Neural cell (in vitro differentiated cells): ENCODE results near the gene CFAP100.

ENCODE experiments used
- EP300 ChIP-seq: fragments of 450-650 bp; conservative IDR thresholded peaks from 2 replicates; pipeline ENCODE4 v1.6.1; 2014; ENCODE audit warnings: antibody characterized with exemption, mild to moderate bottlenecking, moderate library complexity; ENCODE audit not compliant: poor library complexity, severe bottlenecking
- MXI1 ChIP-seq: fragments of 450-650 bp; conservative IDR thresholded peaks from 2 replicates; pipeline ENCODE4 v1.6.1; 2014; ENCODE audit warnings: antibody characterized with exemption, mild to moderate bottlenecking; ENCODE audit not compliant: poor library complexity, severe bottlenecking
- TF ChIP-seq, protein P1 (sequence below): fragments of 450-650 bp; IDR thresholded peaks from 2 replicates; pipeline ENCODE4 v1.5.1; 2014; ENCODE audit warnings: antibody characterized with exemption, mild to moderate bottlenecking, moderate library complexity; ENCODE audit not compliant: poor library complexity, severe bottlenecking

DNA sequence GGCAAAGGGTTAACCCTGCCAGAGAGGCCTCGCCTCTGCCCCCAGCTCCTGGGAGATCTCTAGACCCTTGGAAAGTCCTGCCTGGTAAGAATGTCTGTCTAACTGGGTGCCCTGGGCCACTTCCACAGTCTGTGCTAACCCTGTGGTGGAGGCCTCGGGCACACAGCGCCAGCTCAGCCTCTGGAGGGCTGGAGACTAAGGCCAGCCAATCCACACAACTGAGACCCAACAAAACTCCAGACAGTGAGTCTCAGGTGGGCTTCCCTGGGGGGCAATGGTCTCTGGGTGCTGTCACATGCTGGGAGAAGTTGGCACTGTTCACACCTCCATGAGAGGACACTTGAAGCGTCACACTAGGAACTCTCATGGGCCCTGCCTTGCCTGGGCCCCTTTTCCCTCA is 61.5 kb downstream of the CFAP100 start:
- TF ChIP-seq EP300 (no peak), MXI1 (no peak)
- TF ChIP-seq, protein P1, sequence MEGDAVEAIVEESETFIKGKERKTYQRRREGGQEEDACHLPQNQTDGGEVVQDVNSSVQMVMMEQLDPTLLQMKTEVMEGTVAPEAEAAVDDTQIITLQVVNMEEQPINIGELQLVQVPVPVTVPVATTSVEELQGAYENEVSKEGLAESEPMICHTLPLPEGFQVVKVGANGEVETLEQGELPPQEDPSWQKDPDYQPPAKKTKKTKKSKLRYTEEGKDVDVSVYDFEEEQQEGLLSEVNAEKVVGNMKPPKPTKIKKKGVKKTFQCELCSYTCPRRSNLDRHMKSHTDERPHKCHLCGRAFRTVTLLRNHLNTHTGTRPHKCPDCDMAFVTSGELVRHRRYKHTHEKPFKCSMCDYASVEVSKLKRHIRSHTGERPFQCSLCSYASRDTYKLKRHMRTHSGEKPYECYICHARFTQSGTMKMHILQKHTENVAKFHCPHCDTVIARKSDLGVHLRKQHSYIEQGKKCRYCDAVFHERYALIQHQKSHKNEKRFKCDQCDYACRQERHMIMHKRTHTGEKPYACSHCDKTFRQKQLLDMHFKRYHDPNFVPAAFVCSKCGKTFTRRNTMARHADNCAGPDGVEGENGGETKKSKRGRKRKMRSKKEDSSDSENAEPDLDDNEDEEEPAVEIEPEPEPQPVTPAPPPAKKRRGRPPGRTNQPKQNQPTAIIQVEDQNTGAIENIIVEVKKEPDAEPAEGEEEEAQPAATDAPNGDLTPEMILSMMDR = no peak
